ENCODE results near the gene GCK. TPM values are rescaled to one million over a fixed set of nuclear protein-coding genes. Genes with fewer than 3 reads are reported as not detected.

GCK gene
- total RNA-seq, 3 donors from 2014 or later (not counting 1 experiment from before 2014, with no cell fraction given) = not detected

- no peaks in the 10 kb centered on the region for H3K36me3 Mint-ChIP-seq
- WGBS (ENCODE audit: insufficient coverage) = 88% methylated on average over 6 of the region's 6 CpGs
- ATAC-seq = no peak
- Histone ChIP-seq H3K4me1 (ENCODE audit: control insufficient read depth, insufficient read depth, low read length) (peaks cover 16% of the 10 kb centered on the region), H3K36me3 (ENCODE audit: control insufficient read depth, insufficient read depth, low read length) (no peaks in the 10 kb centered on the region), H3K27me3 (ENCODE audit: control insufficient read depth, insufficient read depth, low read length) (peaks cover 11% of the 10 kb centered on the region), H3K27ac (ENCODE audit: low read length) (no peak overlapping the region), H3K9me3 (ENCODE audit: control insufficient read depth, insufficient read depth, low read length) (no peaks in the 10 kb centered on the region), H3K4me3 (ENCODE audit: low read length) (no peak overlapping the region)
- H3K4me3 Mint-ChIP-seq = peak overlapping the region; percentile 31
- H3K27ac Mint-ChIP-seq = no peak overlapping the region
- no peaks in the 10 kb centered on the region for H3K9me3 Mint-ChIP-seq
- TF ChIP-seq, protein P1, sequence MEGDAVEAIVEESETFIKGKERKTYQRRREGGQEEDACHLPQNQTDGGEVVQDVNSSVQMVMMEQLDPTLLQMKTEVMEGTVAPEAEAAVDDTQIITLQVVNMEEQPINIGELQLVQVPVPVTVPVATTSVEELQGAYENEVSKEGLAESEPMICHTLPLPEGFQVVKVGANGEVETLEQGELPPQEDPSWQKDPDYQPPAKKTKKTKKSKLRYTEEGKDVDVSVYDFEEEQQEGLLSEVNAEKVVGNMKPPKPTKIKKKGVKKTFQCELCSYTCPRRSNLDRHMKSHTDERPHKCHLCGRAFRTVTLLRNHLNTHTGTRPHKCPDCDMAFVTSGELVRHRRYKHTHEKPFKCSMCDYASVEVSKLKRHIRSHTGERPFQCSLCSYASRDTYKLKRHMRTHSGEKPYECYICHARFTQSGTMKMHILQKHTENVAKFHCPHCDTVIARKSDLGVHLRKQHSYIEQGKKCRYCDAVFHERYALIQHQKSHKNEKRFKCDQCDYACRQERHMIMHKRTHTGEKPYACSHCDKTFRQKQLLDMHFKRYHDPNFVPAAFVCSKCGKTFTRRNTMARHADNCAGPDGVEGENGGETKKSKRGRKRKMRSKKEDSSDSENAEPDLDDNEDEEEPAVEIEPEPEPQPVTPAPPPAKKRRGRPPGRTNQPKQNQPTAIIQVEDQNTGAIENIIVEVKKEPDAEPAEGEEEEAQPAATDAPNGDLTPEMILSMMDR (IDR thresholded peaks at IDR 0.05) = no peak
- intact Hi-C loops (cut with micrococcal nuclease) = no loop called here
- peaks cover 0 to 6% of the 10 kb centered on the region in 2 donors for H3K27me3 Mint-ChIP-seq (ENCODE audit: low read depth in 2 of 2)
- peaks cover 0 to 6% of the 10 kb centered on the region in 2 donors for H3K4me1 Mint-ChIP-seq
- DNase-seq = no peak
These were observed 45.5 kb downstream of the GCK start for GRCh38 chr7:44143646-44144250.

DNA sequence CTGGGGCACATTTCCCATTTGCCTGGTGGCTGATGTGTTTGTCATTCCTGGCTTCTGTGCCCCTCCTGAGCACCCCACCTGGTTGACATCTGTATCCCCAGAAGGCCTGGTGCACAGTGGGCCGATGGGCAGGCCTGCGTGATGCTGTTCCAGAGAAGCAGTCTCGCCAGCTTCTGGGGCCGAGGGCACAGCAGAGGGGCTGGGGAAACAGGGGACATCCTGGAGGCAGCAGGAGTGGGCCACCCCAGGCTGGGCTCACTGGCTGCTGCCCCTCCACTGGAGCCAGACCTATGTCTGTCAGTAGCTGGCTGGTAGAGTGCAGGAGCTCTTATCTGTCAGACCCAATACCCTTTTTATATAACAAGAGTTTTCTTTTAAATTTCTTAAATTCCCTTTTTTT, 47.2 kb downstream of the GCK start:
- H3K27ac Mint-ChIP-seq = no peak overlapping the region
- no peak for ATAC-seq

DNA sequence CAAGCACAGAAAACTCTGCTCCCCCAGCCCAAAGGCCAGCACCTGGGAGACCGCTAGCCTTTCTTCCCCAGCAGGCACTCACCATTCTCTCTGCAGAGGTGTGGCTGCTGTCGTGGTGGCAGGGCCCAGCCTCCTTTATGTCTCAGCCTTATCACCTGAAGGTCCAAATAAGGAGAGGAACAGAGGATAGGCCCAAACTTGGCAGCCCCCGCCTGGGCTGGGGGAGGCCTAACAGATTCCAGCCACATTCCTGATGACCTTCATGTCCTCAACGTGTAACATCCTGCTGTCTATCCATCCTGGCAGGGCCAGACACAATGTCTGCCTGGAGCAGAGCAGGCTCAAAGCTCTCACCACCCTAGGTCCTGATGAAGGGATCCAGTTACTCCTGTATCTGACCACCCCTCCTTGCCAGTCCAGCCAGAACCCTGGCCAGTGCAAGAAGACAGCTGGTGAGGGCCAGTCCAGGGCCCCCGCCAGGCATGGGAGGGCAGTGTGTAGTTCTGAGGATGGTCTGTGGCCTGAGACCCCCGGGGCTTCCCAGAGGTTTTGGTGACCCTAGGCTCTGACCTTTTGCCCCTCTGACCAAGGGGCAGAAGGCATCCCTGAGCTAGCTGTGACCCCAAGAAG, 47.9 kb downstream of the GCK start, which contains the start of gene MYL7:
Gene MYL7 (minus strand): TSS at position 112 of the 630 bp plus-strand sequence. CDS start 27 bp downstream, at position 85.
- Histone ChIP-seq H3K4me3 (ENCODE audit: low read length) (no peak within 1 kb of the TSS), H3K27ac (ENCODE audit: low read length) (no peak within 1 kb of the TSS), H3K9me3 (ENCODE audit: control insufficient read depth, insufficient read depth, low read length) (no peaks in the 10 kb centered on the region), H3K4me1 (ENCODE audit: control insufficient read depth, insufficient read depth, low read length) (peaks cover 13% of the 10 kb centered on the region), H3K36me3 (ENCODE audit: control insufficient read depth, insufficient read depth, low read length) (no peaks in the 10 kb centered on the region), H3K27me3 (ENCODE audit: control insufficient read depth, insufficient read depth, low read length) (peaks cover 10% of the 10 kb centered on the region)
- ATAC-seq = no peak
- Mint-ChIP-seq H3K4me1 (peaks cover 0 to 6% of the 10 kb centered on the region in 2 donors), H3K4me3 (no peak within 1 kb of the TSS), H3K36me3 (no peaks in the 10 kb centered on the region), H3K9me3 (no peaks in the 10 kb centered on the region), H3K27ac (no peak within 1 kb of the TSS), H3K27me3 (ENCODE audit: low read depth in 2 of 2) (peaks cover 0 to 9% of the 10 kb centered on the region in 2 donors)
- intact Hi-C loops (cut with micrococcal nuclease) = no loop called here
- TF ChIP-seq, protein P1 (IDR thresholded peaks at IDR 0.05) = no peak
- WGBS (ENCODE audit: insufficient coverage) = 84% methylated on average over 6 of the region's 6 CpGs
- no peak for DNase-seq

More for the DNA sequence above, 47.2 kb downstream of the GCK start:
- Histone ChIP-seq H3K36me3 (ENCODE audit: control insufficient read depth, insufficient read depth, low read length) (no peaks in the 10 kb centered on the region), H3K27me3 (ENCODE audit: control insufficient read depth, insufficient read depth, low read length) (peaks cover 11% of the 10 kb centered on the region), H3K4me3 (ENCODE audit: low read length) (no peak overlapping the region), H3K27ac (ENCODE audit: low read length) (no peak overlapping the region), H3K4me1 (ENCODE audit: control insufficient read depth, insufficient read depth, low read length) (peaks cover 16% of the 10 kb centered on the region), H3K9me3 (ENCODE audit: control insufficient read depth, insufficient read depth, low read length) (no peaks in the 10 kb centered on the region)
- Mint-ChIP-seq H3K36me3 (no peaks in the 10 kb centered on the region), H3K27me3 (ENCODE audit: low read depth in 2 of 2) (peaks cover 0 to 6% of the 10 kb centered on the region in 2 donors), H3K4me1 (peaks cover 0 to 6% of the 10 kb centered on the region in 2 donors), H3K4me3 (no peak overlapping the region), H3K9me3 (no peaks in the 10 kb centered on the region)
- 97% methylated on average over 4 of the region's 4 CpGs for WGBS (ENCODE audit: insufficient coverage)
- intact Hi-C loops (cut with micrococcal nuclease) = no loop called here
- TF ChIP-seq, protein P1 (IDR thresholded peaks at IDR 0.05) = no peak
- no peak for DNase-seq
